SU-DHL-6 (cell line): ENCODE results near the gene PHF24.

Experiments used
- H2AFZ ChIP-seq: fragments of 200-600 bp; sonication (generic); 2 replicates; pipeline ENCODE4 v1.6.1; 2014; ENCODE audit warnings: low read depth, mild to moderate bottlenecking, moderate library complexity, mixed read lengths, antibody characterized with exemption, low read length; ENCODE audit not compliant: severe bottlenecking
- H3F3A ChIP-seq: fragments of 200-600 bp; shearing (Covaris generic); 2 replicates; pipeline ENCODE4 v1.6.0; 2016; ENCODE audit warnings: antibody characterized with exemption, mild to moderate bottlenecking; ENCODE audit not compliant: insufficient read depth
- H3K27ac ChIP-seq: fragments of 200-600 bp; sonication (generic); 2 replicates; pipeline ENCODE4 v1.5.1; 2016; ENCODE audit warnings: low read depth, mild to moderate bottlenecking, low read length, moderate library complexity, mixed read lengths
- H3K27me3 ChIP-seq: fragments of 200-600 bp; sonication (generic), shearing (Covaris generic); 2 replicates; pipeline ENCODE4 v1.6.0; 2014; ENCODE audit warnings: mild to moderate bottlenecking, low read length
- H3K36me3 ChIP-seq: fragments of 200-600 bp; sonication (generic); 2 replicates; pipeline ENCODE4 v1.6.1; 2014; ENCODE audit warnings: mild to moderate bottlenecking, low read length, mixed read lengths
- H3K4me2 ChIP-seq: fragments of 300-600, 200-600 bp; shearing (Covaris generic), sonication (generic); 2 replicates; pipeline ENCODE4 v1.6.0; 2014; ENCODE audit warnings: low read length, low read depth, mild to moderate bottlenecking; ENCODE audit not compliant: poor library complexity, severe bottlenecking
- H3K4me3 ChIP-seq: fragments of 200-600 bp; sonication (generic); 2 replicates; pipeline ENCODE4 v1.5.1; 2014; ENCODE audit warnings: antibody characterized with exemption, low read length, mild to moderate bottlenecking, mixed read lengths; ENCODE audit not compliant: insufficient read depth, poor library complexity, severe bottlenecking
- H3K79me2 ChIP-seq: fragments of 200-600 bp; sonication (generic); 2 replicates; pipeline ENCODE4 v1.6.1; 2014; ENCODE audit warnings: mild to moderate bottlenecking, low read length, moderate library complexity; ENCODE audit not compliant: insufficient read depth
- H3K9ac ChIP-seq: fragments of 200-600 bp; sonication (generic); 2 replicates; pipeline ENCODE4 v1.7.0; 2014; ENCODE audit warnings: mild to moderate bottlenecking, low read length
- H3K9me2 ChIP-seq: fragments of 200-600 bp; sonication (generic); replicated peaks from 2 replicates; pipeline ENCODE4 v1.6.1; 2014; ENCODE audit warnings: low read length; ENCODE audit not compliant: insufficient read depth
- H3K9me3 ChIP-seq: fragments of 200-600 bp; sonication (generic); 2 replicates; pipeline ENCODE4 v1.6.1; 2014; ENCODE audit warnings: low read length, mixed read lengths; ENCODE audit not compliant: insufficient read depth
- H4K20me1 ChIP-seq: fragments of 200-600 bp; sonication (generic); 2 replicates; pipeline ENCODE4 v1.6.1; 2014; ENCODE audit warnings: low read depth, mild to moderate bottlenecking, antibody characterized with exemption, low read length, moderate library complexity, mixed read lengths
- CTCF ChIP-seq: fragments of 200-600 bp; sonication (generic); IDR thresholded peaks from one replicate; pipeline ENCODE4 v1.5.1; 2017; ENCODE audit warnings: antibody characterized with exemption, mild to moderate bottlenecking, low read length, moderate library complexity; ENCODE audit not compliant: insufficient read depth, poor library complexity, severe bottlenecking
- EZH2phosphoT487 ChIP-seq: fragments of 200-600 bp; sonication (generic), shearing (Covaris generic); conservative IDR thresholded peaks from 2 replicates; pipeline ENCODE4 v1.6.1; 2018; ENCODE audit warnings: mild to moderate bottlenecking, antibody characterized with exemption, low read length, moderate library complexity, mixed read lengths

Gene PHF24

GRCh38 chr9:34964458-34964857 lies 6.4 kb downstream of the PHF24 start:
- H3F3A ChIP-seq, result no peaks in the 10 kb centered on the region
- no peak overlapping the region for H2AFZ ChIP-seq
- no peaks in the 10 kb centered on the region for H3K27me3 ChIP-seq
- no peaks in the 10 kb centered on the region for H3K9me2 ChIP-seq
- no peak overlapping the region for H3K4me2 ChIP-seq
- H3K27ac ChIP-seq, result no peak overlapping the region
- H3K9ac ChIP-seq, result no peak overlapping the region
- no peaks in the 10 kb centered on the region for H4K20me1 ChIP-seq
- H3K9me3 ChIP-seq, result no peaks in the 10 kb centered on the region
- no peak for TF ChIP-seq EZH2phosphoT487
- TF ChIP-seq CTCF, result no peak
- H3K79me2 ChIP-seq, result no peaks in the 10 kb centered on the region
- no peak overlapping the region for H3K4me3 ChIP-seq
- H3K36me3 ChIP-seq, result no peaks in the 10 kb centered on the region

GRCh38 chr9:34971146-34971811 lies 13.2 kb downstream of the PHF24 start:
- Histone ChIP-seq H3K9me2 (no peaks in the 10 kb centered on the region), H4K20me1 (no peaks in the 10 kb centered on the region), H3K4me3 (no peak overlapping the region), H3K9ac (no peak overlapping the region), H3K27ac (no peak overlapping the region), H3K27me3 (no peaks in the 10 kb centered on the region), H2AFZ (no peak overlapping the region), H3K36me3 (no peaks in the 10 kb centered on the region), H3F3A (no peaks in the 10 kb centered on the region), H3K4me2 (no peak overlapping the region), H3K79me2 (no peaks in the 10 kb centered on the region), H3K9me3 (no peaks in the 10 kb centered on the region)
- TF ChIP-seq CTCF (no peak), EZH2phosphoT487 (no peak)

DNA sequence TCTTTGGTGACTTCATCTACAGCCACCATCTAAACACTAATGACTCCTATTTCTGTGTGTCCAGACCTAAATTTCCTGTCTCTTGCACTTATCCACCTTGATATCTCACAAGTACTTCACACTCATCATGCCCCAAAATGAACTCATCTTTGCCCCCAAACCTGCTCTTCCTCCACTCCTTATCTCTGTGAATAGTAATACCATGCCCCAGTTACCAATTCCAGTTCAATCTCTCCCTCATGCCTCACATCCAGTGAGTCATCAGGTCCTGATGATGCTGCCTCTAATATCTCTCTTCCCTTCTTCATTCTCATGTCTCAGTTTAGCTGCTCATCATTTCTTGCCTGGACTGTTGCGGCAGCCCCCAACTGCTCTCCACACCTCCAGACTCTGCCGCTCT lies 16.6 kb downstream of the PHF24 start:
- TF ChIP-seq EZH2phosphoT487 (no peak), CTCF (no peak)
- Histone ChIP-seq H3K9me2 (no peaks in the 10 kb centered on the region), H3K79me2 (no peaks in the 10 kb centered on the region), H3K9ac (no peak overlapping the region), H4K20me1 (no peaks in the 10 kb centered on the region), H3K4me2 (no peak overlapping the region), H3F3A (no peaks in the 10 kb centered on the region), H2AFZ (no peak overlapping the region), H3K9me3 (no peaks in the 10 kb centered on the region), H3K36me3 (no peaks in the 10 kb centered on the region), H3K4me3 (no peak overlapping the region), H3K27ac (no peak overlapping the region), H3K27me3 (no peaks in the 10 kb centered on the region)
